Liver (tissue), 9 donors: Measurements from ENCODE around the gene HAAO. TPM values are rescaled to one million over a fixed set of nuclear protein-coding genes. Genes with fewer than 3 reads are reported as not detected.

Source experiments
- DNase-seq: peaks from one replicate; pipeline ENCODE4 v3.0.0-alpha.2; 2017; ENCODE audit warnings: low spot score
- H3K27ac ChIP-seq, 2 donors: one replicate each; pipeline ENCODE4 v1.7.0; 2013; ENCODE audit warnings: inconsistent platforms in 2 of 2, low read length in 2 of 2, control low read depth in 1 of 2, low read depth in 1 of 2, mild to moderate bottlenecking in 1 of 2
- H3K27me3 ChIP-seq, 4 donors: one replicate each; pipeline versions ENCODE4 v1.6.1 to v1.7.0; 2013; ENCODE audit warnings: low read length in 3 of 4, inconsistent platforms in 1 of 4, mild to moderate bottlenecking in 1 of 4, moderate library complexity in 1 of 4; ENCODE audit not compliant: control insufficient read depth in 4 of 4, insufficient read depth in 4 of 4
- H3K36me3 ChIP-seq, 4 donors: one replicate each; pipeline versions ENCODE4 v1.6.1 to v1.7.0; 2013; ENCODE audit warnings: low read length in 3 of 4, mild to moderate bottlenecking in 3 of 4, low read depth in 1 of 4, moderate library complexity in 1 of 4; ENCODE audit not compliant: control insufficient read depth in 4 of 4, insufficient read depth in 3 of 4
- H3K4me1 ChIP-seq, 4 donors: one replicate each; pipeline versions ENCODE4 v1.6.1 to v1.7.0; 2013; ENCODE audit warnings: low read length in 3 of 4, mild to moderate bottlenecking in 3 of 4, moderate library complexity in 1 of 4; ENCODE audit not compliant: control insufficient read depth in 4 of 4, insufficient read depth in 4 of 4
- H3K4me3 ChIP-seq, 3 donors: one replicate each; pipeline versions ENCODE4 v1.6.1 to v1.7.0; 2013; ENCODE audit warnings: low read length in 3 of 3, control low read depth in 1 of 3, low read depth in 1 of 3, mild to moderate bottlenecking in 1 of 3
- H3K9ac ChIP-seq, 2 donors: one replicate each; pipeline ENCODE4 v1.7.0; 2013; ENCODE audit warnings: low read length in 2 of 2, mild to moderate bottlenecking in 2 of 2, moderate library complexity in 2 of 2, control low read depth in 1 of 2, low read depth in 1 of 2
- H3K9me3 ChIP-seq, 4 donors: one replicate each; pipeline versions ENCODE4 v1.6.1 to v1.7.0; 2013; ENCODE audit warnings: low read length in 3 of 4; ENCODE audit not compliant: control insufficient read depth in 4 of 4
- HNF4A ChIP-seq, 2 donors: conservative IDR thresholded peaks; 2 replicates each; pipeline ENCODE4 v1.6.1; 2016; ENCODE audit warnings: antibody characterized with exemption in 2 of 2, mild to moderate bottlenecking in 2 of 2
- HNF4G ChIP-seq: IDR thresholded peaks from 2 replicates; pipeline ENCODE4 v1.6.1; 2016; ENCODE audit warnings: antibody characterized with exemption
- NR2F2 ChIP-seq: IDR thresholded peaks from 2 replicates; pipeline ENCODE4 v1.6.1; 2016; ENCODE audit warnings: antibody characterized with exemption
- RAD21 ChIP-seq, 2 donors: IDR thresholded peaks; 2 replicates each; pipeline ENCODE4 v1.6.1; 2016; ENCODE audit warnings: antibody characterized with exemption in 2 of 2, mild to moderate bottlenecking in 2 of 2
- RXRA ChIP-seq, 2 donors: IDR thresholded peaks; 2 replicates each; pipeline ENCODE4 v1.6.1; 2017 to 2018; ENCODE audit warnings: antibody characterized with exemption in 2 of 2, mild to moderate bottlenecking in 1 of 2
- SP1 ChIP-seq: IDR thresholded peaks from 2 replicates; pipeline ENCODE4 v1.6.1; 2018; ENCODE audit warnings: antibody characterized with exemption, mild to moderate bottlenecking
- TAF1 ChIP-seq: conservative IDR thresholded peaks from 2 replicates; pipeline ENCODE4 v1.6.1; 2016; ENCODE audit warnings: antibody characterized with exemption, mild to moderate bottlenecking
- WGBS: extraction: QIAGEN DNeasy Blood & Tissue Kit; methylation state at CpG from one replicate; pipeline ENCODE4 v1.1.7; 2013; 5-methylcytosine and 5-hydroxymethylcytosine counted together
- polyA plus RNA-seq, 2 donors: library from polyadenylated mRNA; stranded (reverse) in 1 of 2; unstranded in 1 of 2; fragments of 200-250 nt in 1 of 2; fragments of >200 nt in 1 of 2; fragmentation: Nextera tagmentation in 1 of 2; extraction: Ambion mirVana in 1 of 2; gene quantifications; one replicate each; pipeline versions ENCODE4 v1.2.1 to v1.2.3, GENCODE V29; 2013 to 2015
- total RNA-seq, 2 donors: library from RNA; depleted of rRNA; stranded (reverse); fragments of >200 nt; gene quantifications; one replicate each; pipeline ENCODE4 v1.2.3, GENCODE V29; 2014
- TF ChIP-seq, protein P1 (sequence below): IDR thresholded peaks from 2 replicates; pipeline ENCODE4 v1.6.1; 2016; ENCODE audit warnings: antibody characterized with exemption
- TF ChIP-seq, protein P2 (sequence below): IDR thresholded peaks from 2 replicates; pipeline ENCODE4 v1.6.1; 2016; ENCODE audit warnings: antibody characterized with exemption
- TF ChIP-seq, protein P3 (sequence below): fragments of 150-350 bp; IDR thresholded peaks from 2 replicates; pipeline ENCODE4 v1.5.1; 2017; ENCODE audit warnings: improper control_type of control experiment, low read depth, low read length; ENCODE audit not compliant: missing input control
- donor health status: healthy.
- donor health status: healthy.
- donor health status: healthy.
- donor health status: healthy.
- donor health status: healthy.

Gene HAAO
- total and polyA plus RNA-seq, 4 donors = 17.4 to 140 (median 130) TPM

DNA sequence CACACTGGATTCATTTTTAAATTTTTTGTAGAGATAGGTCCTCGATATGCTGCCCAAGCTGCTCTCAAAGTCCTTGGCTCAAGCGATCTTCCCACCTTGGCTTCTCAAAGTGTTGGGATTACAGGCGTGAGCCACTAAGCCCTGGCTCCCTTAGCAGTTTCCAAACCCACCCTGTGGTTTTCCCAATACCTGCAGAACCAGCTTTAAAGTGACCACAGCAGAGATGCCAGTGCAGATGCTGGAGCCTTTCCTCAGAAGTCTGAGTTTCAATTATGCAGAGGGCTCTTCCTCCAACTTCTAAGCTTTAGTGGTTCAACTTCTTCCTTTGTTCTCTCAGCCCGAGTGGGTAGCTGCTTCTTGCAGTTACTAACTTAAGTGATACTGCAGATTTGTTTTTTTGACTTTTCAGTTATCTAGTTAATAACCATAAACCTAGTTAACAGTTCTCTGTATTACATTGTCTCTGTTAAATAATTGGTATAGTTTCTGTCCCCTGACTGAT lies 8.1 kb upstream of the HAAO start:
- DNase-seq = no peak
- peaks cover 2 to 16% (median 9%) of the 10 kb centered on the region in 4 donors for H3K4me1 ChIP-seq
- peaks cover 0 to 5% (median 0%) of the 10 kb centered on the region in 4 donors for H3K36me3 ChIP-seq
- no peaks in the 10 kb centered on the region for H3K9me3 ChIP-seq
- no peaks in the 10 kb centered on the region for H3K27me3 ChIP-seq
- H3K9ac ChIP-seq = no peak overlapping the region
- WGBS = 85% methylated on average over 4 of the region's 4 CpGs
- H3K4me3 ChIP-seq = no peak overlapping the region
- TF ChIP-seq RXRA (IDR thresholded peaks at IDR 0.05) = no peak
- H3K27ac ChIP-seq = no peak overlapping the region

DNA sequence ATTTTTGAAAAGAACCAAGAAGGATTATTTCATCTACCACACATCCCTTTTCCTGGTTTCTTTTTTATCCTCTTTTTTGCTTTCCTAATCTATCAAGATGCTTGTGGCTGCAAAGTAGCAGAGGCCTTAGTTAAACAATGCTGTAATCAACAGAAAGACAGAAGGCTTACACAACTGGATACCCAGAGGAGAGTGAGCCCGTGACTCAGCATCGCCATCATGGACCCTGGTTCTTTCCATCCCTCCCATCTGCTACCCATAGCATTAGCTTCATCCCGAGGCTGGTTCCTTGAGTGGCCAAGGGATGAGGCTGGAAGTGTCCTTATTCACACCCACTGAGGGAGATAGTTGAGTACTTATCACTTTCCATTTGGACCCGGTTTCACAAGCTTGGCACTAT lies 7.5 kb upstream of the HAAO start:
- peaks cover 4 to 19% (median 9%) of the 10 kb centered on the region in 4 donors for H3K4me1 ChIP-seq
- no peaks in the 10 kb centered on the region for H3K27me3 ChIP-seq
- peaks cover 0 to 5% (median 0%) of the 10 kb centered on the region in 4 donors for H3K36me3 ChIP-seq
- TF ChIP-seq, protein P1, sequence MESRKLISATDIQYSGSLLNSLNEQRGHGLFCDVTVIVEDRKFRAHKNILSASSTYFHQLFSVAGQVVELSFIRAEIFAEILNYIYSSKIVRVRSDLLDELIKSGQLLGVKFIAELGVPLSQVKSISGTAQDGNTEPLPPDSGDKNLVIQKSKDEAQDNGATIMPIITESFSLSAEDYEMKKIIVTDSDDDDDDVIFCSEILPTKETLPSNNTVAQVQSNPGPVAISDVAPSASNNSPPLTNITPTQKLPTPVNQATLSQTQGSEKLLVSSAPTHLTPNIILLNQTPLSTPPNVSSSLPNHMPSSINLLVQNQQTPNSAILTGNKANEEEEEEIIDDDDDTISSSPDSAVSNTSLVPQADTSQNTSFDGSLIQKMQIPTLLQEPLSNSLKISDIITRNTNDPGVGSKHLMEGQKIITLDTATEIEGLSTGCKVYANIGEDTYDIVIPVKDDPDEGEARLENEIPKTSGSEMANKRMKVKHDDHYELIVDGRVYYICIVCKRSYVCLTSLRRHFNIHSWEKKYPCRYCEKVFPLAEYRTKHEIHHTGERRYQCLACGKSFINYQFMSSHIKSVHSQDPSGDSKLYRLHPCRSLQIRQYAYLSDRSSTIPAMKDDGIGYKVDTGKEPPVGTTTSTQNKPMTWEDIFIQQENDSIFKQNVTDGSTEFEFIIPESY = no peak
- no peak for TF ChIP-seq RAD21 (IDR thresholded peaks at IDR 0.05)
- no peak for TF ChIP-seq NR2F2
- TF ChIP-seq HNF4G = no peak
- TF ChIP-seq TAF1 = no peak
- no peak for TF ChIP-seq SP1
- H3K9ac ChIP-seq = no peak overlapping the region
- 72% methylated on average over 4 of the region's 4 CpGs for WGBS
- no peak overlapping the region for H3K4me3 ChIP-seq
- no peak for DNase-seq
- no peaks in the 10 kb centered on the region for H3K9me3 ChIP-seq
- no peak overlapping the region for H3K27ac ChIP-seq

DNA sequence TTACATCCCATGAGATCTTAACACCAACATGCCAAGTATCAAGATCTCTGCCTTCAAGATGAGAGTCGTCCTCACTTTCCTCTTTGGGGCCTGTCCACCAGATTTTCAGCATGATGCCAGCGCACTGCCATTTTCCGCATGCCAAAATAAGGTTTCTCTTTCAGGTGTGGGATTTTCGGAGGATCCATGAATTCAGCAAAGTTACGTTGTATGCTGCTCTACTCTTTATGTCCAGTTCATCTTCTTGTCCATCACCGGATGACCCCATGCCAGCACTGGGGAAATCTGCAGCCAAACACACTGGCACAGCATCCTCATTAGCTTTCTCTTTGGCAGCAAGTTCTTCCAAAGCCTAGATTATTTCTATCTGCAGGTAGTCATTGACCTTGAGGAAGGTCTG lies 4.9 kb upstream of the HAAO start:
- Histone ChIP-seq H3K36me3 (peaks cover 0 to 5% (median 0%) of the 10 kb centered on the region in 4 donors), H3K4me1 (peaks cover 4 to 19% (median 9%) of the 10 kb centered on the region in 4 donors), H3K27me3 (no peaks in the 10 kb centered on the region), H3K4me3 (no peak overlapping the region), H3K27ac (no peak overlapping the region), H3K9ac (no peak overlapping the region), H3K9me3 (no peaks in the 10 kb centered on the region)
- no peak for DNase-seq
- TF ChIP-seq, protein P2, sequence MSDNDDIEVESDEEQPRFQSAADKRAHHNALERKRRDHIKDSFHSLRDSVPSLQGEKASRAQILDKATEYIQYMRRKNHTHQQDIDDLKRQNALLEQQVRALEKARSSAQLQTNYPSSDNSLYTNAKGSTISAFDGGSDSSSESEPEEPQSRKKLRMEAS = no peak
- TF ChIP-seq, protein P1 = no peak
- TF ChIP-seq, protein P3, sequence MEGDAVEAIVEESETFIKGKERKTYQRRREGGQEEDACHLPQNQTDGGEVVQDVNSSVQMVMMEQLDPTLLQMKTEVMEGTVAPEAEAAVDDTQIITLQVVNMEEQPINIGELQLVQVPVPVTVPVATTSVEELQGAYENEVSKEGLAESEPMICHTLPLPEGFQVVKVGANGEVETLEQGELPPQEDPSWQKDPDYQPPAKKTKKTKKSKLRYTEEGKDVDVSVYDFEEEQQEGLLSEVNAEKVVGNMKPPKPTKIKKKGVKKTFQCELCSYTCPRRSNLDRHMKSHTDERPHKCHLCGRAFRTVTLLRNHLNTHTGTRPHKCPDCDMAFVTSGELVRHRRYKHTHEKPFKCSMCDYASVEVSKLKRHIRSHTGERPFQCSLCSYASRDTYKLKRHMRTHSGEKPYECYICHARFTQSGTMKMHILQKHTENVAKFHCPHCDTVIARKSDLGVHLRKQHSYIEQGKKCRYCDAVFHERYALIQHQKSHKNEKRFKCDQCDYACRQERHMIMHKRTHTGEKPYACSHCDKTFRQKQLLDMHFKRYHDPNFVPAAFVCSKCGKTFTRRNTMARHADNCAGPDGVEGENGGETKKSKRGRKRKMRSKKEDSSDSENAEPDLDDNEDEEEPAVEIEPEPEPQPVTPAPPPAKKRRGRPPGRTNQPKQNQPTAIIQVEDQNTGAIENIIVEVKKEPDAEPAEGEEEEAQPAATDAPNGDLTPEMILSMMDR = no peak
- no peak for TF ChIP-seq HNF4A (conservative IDR thresholded peaks at IDR 0.05)
- WGBS = 81% methylated on average over 6 of the region's 6 CpGs
